Measurements from ENCODE around the gene IL19. TPM values are rescaled to one million over a fixed set of nuclear protein-coding genes. Genes with fewer than 3 reads are reported as not detected.

The IL19 gene
- total RNA-seq, 1 donor from 2014 or later: not detected

DNA sequence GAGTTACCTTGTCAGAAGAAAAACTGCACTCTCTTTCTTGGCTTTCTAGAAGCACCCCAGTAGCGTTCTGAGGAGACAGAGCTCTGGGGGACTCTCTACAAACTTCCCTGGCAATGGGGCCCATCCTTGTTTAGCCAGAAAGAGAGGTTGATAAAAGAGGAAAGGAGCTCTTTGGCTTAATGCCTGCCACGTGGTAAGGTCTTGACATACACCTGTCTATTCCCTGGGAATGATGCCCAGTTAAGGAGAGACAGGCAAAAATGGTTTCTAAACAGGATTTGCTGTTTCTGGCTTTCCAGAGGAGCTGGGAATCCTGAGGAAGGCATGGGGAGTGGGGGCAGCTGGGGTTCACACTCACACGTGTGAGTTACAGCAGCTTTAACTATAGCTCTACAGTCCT lies 64.6 kb downstream of the IL19 start:
- Mint-ChIP-seq H3K9me3 (no peaks in the 10 kb centered on the region), H3K27ac (ENCODE audit: unreplicated experiment) (no peak overlapping the region), H3K36me3 (ENCODE audit: low read depth) (no peaks in the 10 kb centered on the region), H3K4me1 (no peaks in the 10 kb centered on the region), H3K27me3 (ENCODE audit: low read depth) (peaks cover 26% of the 10 kb centered on the region), H3K4me3 (no peak overlapping the region)
- TF ChIP-seq, protein P1, sequence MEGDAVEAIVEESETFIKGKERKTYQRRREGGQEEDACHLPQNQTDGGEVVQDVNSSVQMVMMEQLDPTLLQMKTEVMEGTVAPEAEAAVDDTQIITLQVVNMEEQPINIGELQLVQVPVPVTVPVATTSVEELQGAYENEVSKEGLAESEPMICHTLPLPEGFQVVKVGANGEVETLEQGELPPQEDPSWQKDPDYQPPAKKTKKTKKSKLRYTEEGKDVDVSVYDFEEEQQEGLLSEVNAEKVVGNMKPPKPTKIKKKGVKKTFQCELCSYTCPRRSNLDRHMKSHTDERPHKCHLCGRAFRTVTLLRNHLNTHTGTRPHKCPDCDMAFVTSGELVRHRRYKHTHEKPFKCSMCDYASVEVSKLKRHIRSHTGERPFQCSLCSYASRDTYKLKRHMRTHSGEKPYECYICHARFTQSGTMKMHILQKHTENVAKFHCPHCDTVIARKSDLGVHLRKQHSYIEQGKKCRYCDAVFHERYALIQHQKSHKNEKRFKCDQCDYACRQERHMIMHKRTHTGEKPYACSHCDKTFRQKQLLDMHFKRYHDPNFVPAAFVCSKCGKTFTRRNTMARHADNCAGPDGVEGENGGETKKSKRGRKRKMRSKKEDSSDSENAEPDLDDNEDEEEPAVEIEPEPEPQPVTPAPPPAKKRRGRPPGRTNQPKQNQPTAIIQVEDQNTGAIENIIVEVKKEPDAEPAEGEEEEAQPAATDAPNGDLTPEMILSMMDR (conservative IDR thresholded peaks at IDR 0.05): no peak
- DNase-seq (ENCODE audit: low read depth, low spot score): no peak

DNA sequence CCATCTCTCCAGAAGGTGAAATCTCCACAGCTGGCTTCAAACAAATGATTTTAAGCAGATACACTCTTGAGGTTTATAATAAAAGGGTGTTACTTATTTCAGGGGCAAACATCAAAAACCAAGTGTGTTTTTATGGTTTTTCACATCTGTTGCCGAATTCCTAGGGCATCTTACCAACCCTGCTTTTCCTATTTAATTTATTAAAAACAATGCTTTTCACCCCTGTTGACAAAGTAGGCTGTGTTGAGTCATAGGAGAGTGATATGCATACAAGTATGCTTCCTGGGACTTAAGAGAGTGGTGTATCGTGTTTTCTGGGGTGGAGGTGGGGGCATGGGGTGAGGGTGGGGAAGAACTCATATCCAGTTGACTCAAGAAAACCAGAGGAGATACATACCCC lies 65.5 kb downstream of the IL19 start:
- Mint-ChIP-seq H3K9me3 (no peaks in the 10 kb centered on the region), H3K4me3 (no peak overlapping the region), H3K36me3 (ENCODE audit: low read depth) (no peaks in the 10 kb centered on the region), H3K27me3 (ENCODE audit: low read depth) (peaks cover 28% of the 10 kb centered on the region), H3K4me1 (no peaks in the 10 kb centered on the region), H3K27ac (ENCODE audit: unreplicated experiment) (no peak overlapping the region)
- no peak for DNase-seq (ENCODE audit: low read depth, low spot score)
- TF ChIP-seq, protein P1 (conservative IDR thresholded peaks at IDR 0.05): no peak

DNA sequence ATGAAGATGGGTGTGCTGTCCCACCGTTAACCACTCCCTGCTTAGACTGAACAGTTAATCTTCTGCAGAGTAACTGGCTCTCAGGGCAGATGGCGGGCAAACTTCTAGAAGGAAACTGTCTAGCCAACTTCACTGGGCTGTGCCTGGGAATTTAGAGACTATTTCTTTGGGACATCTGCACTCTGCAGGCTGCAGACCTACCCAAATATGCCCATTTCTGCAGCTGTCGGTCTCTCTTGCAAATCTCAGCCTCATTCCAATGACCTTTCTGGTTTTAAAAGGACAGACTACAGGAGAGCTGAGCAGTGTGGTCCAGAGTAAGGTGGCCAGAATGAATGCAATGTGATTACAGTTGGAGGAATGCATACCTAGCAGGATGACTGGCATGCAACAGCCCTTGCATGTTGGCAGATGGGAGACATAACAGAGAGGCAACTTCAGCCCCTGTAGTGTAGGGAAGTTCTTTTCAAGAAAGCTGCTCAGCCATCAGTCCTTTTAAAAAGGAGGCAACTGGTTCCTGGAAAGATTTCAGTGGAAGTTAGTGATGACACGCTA lies 68.5 kb downstream of the IL19 start:
- H3K4me1 Mint-ChIP-seq: peaks cover 13% of the 10 kb centered on the region
- no peaks in the 10 kb centered on the region for H3K9me3 Mint-ChIP-seq
- H3K27ac Mint-ChIP-seq (ENCODE audit: unreplicated experiment): no peak overlapping the region
- no peaks in the 10 kb centered on the region for H3K36me3 Mint-ChIP-seq (ENCODE audit: low read depth)
- H3K4me3 Mint-ChIP-seq: no peak overlapping the region
- TF ChIP-seq, protein P1 (conservative IDR thresholded peaks at IDR 0.05): no peak
- DNase-seq (ENCODE audit: low read depth, low spot score): no peak
- peaks cover 19% of the 10 kb centered on the region for H3K27me3 Mint-ChIP-seq (ENCODE audit: low read depth)

DNA sequence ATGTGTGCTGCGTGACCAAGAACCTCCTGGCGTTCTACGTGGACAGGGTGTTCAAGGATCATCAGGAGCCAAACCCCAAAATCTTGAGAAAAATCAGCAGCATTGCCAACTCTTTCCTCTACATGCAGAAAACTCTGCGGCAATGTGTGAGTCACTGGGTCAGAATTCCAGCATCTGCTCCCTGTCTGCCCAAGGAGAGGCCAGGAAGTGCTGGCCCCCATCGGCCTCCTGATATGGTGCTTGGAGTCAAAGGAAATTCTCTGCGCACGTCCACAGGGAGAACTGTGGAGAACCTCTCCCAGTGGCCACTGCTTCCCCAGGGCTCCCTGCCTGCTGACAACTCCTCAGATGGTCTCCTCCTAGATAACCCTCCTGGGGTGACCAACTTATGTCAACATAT lies 69.3 kb downstream of the IL19 start:
- no peak overlapping the region for H3K27ac Mint-ChIP-seq (ENCODE audit: unreplicated experiment)
- peaks cover 13% of the 10 kb centered on the region for H3K4me1 Mint-ChIP-seq
- DNase-seq (ENCODE audit: low read depth, low spot score): no peak
- H3K36me3 Mint-ChIP-seq (ENCODE audit: low read depth): no peaks in the 10 kb centered on the region
- no peak overlapping the region for H3K4me3 Mint-ChIP-seq
- no peaks in the 10 kb centered on the region for H3K9me3 Mint-ChIP-seq
- TF ChIP-seq, protein P1 (conservative IDR thresholded peaks at IDR 0.05): no peak
- peaks cover 12% of the 10 kb centered on the region for H3K27me3 Mint-ChIP-seq (ENCODE audit: low read depth)

DNA sequence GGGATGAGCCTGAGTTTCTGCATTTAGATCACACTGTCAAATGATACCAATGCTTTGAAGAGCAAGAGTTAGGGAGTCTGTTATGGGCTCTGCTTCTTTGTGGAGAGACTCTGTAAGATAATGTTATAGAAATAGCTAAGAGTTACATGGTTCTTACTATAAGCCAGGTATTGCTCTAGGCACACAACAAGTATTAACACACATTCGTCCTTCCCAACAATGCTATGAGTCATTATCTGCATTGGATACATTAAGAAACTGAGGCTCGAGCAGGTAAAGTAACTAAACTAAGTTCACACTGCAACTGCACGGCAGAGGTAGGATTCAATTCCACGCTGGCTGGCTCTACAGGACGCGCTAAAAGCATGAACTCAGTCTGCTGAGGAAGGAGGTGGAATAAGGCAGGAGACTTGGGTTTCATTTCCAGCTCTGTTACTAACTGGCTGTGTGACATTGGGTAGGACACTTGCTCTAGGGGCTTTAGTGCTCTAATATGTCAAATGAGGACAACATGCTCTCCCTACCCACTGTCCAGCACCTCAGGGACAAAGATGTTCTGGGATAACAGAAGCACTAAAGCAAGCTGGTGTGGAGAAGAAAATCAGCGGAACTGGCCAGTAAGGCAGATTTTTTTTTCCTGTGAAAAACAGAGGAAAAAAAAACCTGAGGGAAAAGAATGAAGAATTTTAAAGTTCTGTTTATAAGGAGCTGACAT lies 71.2 kb downstream of the IL19 start:
- no peaks in the 10 kb centered on the region for H3K9me3 Mint-ChIP-seq
- no peak overlapping the region for H3K27ac Mint-ChIP-seq (ENCODE audit: unreplicated experiment)
- TF ChIP-seq, protein P1 (conservative IDR thresholded peaks at IDR 0.05): no peak
- DNase-seq (ENCODE audit: low read depth, low spot score): no peak
- no peak overlapping the region for H3K4me3 Mint-ChIP-seq
- H3K36me3 Mint-ChIP-seq (ENCODE audit: low read depth): no peaks in the 10 kb centered on the region
- H3K27me3 Mint-ChIP-seq (ENCODE audit: low read depth): peaks cover 10% of the 10 kb centered on the region
- peaks cover 13% of the 10 kb centered on the region for H3K4me1 Mint-ChIP-seq
